ENCODE measurements around the gene COPZ1.
A peak's percentile ranks its signal among the peaks of the same experiment; 100 is the strongest.

Gene COPZ1

GRCh38 chr12:54328595-54329337 lies 3.8 kb downstream of the COPZ1 start:
- peak overlapping the region; percentile 28 for H3K56ac ChIP-seq (ENCODE audit: low read length)
- H3K23ac ChIP-seq (ENCODE audit: low read length), result no peak overlapping the region
- H2BK15ac ChIP-seq (replicated peaks; ENCODE audit: low read depth), result no peak overlapping the region
- no peak for DNase-seq
- peaks cover 5% of the 10 kb centered on the region for H3K79me2 ChIP-seq (ENCODE audit: control insufficient read depth, insufficient read depth, low read length)
- H3K36me3 ChIP-seq (ENCODE audit: control insufficient read depth, insufficient read depth, low read length), result no peaks in the 10 kb centered on the region
- H2BK5ac ChIP-seq (ENCODE audit: low read length), result no peak overlapping the region
- H4K8ac ChIP-seq (ENCODE audit: low read depth, low read length), result no peak overlapping the region
- no peak overlapping the region for H3K4me3 ChIP-seq (ENCODE audit: low read length)
- H3K4me1 ChIP-seq (ENCODE audit: control insufficient read depth, low read depth, low read length), result peaks cover 9% of the 10 kb centered on the region
- H2AK5ac ChIP-seq (ENCODE audit: low read length), result no peak overlapping the region
- H3K79me1 ChIP-seq (ENCODE audit: low read length), result peaks cover 7% of the 10 kb centered on the region
- no peak overlapping the region for H3K18ac ChIP-seq (ENCODE audit: low read length)
- no peak overlapping the region for H3K27ac ChIP-seq (ENCODE audit: low read depth, low read length)
- H2BK120ac ChIP-seq (ENCODE audit: low read depth, low read length), result no peak overlapping the region
- no CpG with 5 or more reads among the region's 6 CpGs for WGBS (ENCODE audit: extremely low coverage, insufficient coverage, low lambda C conversion rate)
- no peaks in the 10 kb centered on the region for H3K27me3 ChIP-seq (ENCODE audit: insufficient read depth, low read length, poor library complexity)
- H3K4me2 ChIP-seq (ENCODE audit: low read length), result no peak overlapping the region
- no peak overlapping the region for H4K5ac ChIP-seq (ENCODE audit: low read length)
- no peak overlapping the region for H3K4ac ChIP-seq (ENCODE audit: low read depth, low read length)
- peak overlapping the region; percentile 3 for H3K9ac ChIP-seq (ENCODE audit: low read length)

- Histone ChIP-seq H4K5ac (ENCODE audit: low read length) (no peak overlapping the region), H3K79me1 (ENCODE audit: low read length) (peaks cover 7% of the 10 kb centered on the region), H2BK5ac (ENCODE audit: low read length) (no peak overlapping the region), H3K9ac (ENCODE audit: low read length) (peak overlapping the region; percentile 22), H3K56ac (ENCODE audit: low read length) (peak overlapping the region; percentile 22), H3K36me3 (ENCODE audit: control insufficient read depth, insufficient read depth, low read length) (no peaks in the 10 kb centered on the region), H3K4ac (ENCODE audit: low read depth, low read length) (no peak overlapping the region), H3K18ac (ENCODE audit: low read length) (no peak overlapping the region), H3K4me2 (ENCODE audit: low read length) (no peak overlapping the region), H3K4me1 (ENCODE audit: control insufficient read depth, low read depth, low read length) (peaks cover 9% of the 10 kb centered on the region), H3K4me3 (ENCODE audit: low read length) (no peak overlapping the region), H3K27ac (ENCODE audit: low read depth, low read length) (no peak overlapping the region), H4K8ac (ENCODE audit: low read depth, low read length) (no peak overlapping the region), H3K23ac (ENCODE audit: low read length) (no peak overlapping the region), H3K79me2 (ENCODE audit: control insufficient read depth, insufficient read depth, low read length) (peaks cover 5% of the 10 kb centered on the region), H2AK5ac (ENCODE audit: low read length) (no peak overlapping the region), H3K27me3 (ENCODE audit: insufficient read depth, low read length, poor library complexity) (no peaks in the 10 kb centered on the region), H2BK15ac (replicated peaks; ENCODE audit: low read depth) (no peak overlapping the region), H2BK120ac (ENCODE audit: low read depth, low read length) (no peak overlapping the region)
- WGBS (ENCODE audit: extremely low coverage, insufficient coverage, low lambda C conversion rate), result no CpG with 5 or more reads among the region's 5 CpGs
- no peak for DNase-seq
Observed at GRCh38 chr12:54329759-54330158, 4.8 kb downstream of the COPZ1 start.

DNA sequence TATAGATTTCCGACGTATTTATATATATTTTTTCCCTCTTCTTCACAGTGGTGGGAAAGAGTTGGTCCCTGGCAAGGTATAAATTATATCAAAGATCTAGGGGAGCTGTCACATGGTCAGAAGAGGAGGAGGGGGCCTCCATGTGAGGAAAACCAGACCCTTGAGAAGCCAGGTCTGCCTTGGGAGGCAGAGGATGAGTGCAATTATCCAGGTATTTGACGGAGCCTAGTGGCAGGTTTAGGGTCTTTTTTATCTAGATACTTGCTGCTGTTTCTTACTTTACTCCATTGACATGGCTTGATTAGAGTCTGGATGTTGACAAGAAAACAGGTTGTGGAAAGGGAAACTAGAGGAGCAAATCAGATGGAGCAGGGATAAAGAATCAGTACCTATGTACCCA lies 5.5 kb downstream of the COPZ1 start:
- no peak overlapping the region for H3K9ac ChIP-seq (ENCODE audit: low read length)
- H3K27me3 ChIP-seq (ENCODE audit: insufficient read depth, low read length, poor library complexity), result no peaks in the 10 kb centered on the region
- no peak overlapping the region for H2AK5ac ChIP-seq (ENCODE audit: low read length)
- no peak overlapping the region for H4K5ac ChIP-seq (ENCODE audit: low read length)
- H3K4me1 ChIP-seq (ENCODE audit: control insufficient read depth, low read depth, low read length), result peaks cover 9% of the 10 kb centered on the region
- H3K18ac ChIP-seq (ENCODE audit: low read length), result no peak overlapping the region
- no peak overlapping the region for H3K4me2 ChIP-seq (ENCODE audit: low read length)
- H3K79me2 ChIP-seq (ENCODE audit: control insufficient read depth, insufficient read depth, low read length), result peaks cover 2% of the 10 kb centered on the region
- DNase-seq, result no peak
- H4K8ac ChIP-seq (ENCODE audit: low read depth, low read length), result no peak overlapping the region
- peaks cover 7% of the 10 kb centered on the region for H3K79me1 ChIP-seq (ENCODE audit: low read length)
- H2BK120ac ChIP-seq (ENCODE audit: low read depth, low read length), result no peak overlapping the region
- WGBS (ENCODE audit: extremely low coverage, insufficient coverage, low lambda C conversion rate), result no CpG with 5 or more reads among the region's 3 CpGs
- H3K36me3 ChIP-seq (ENCODE audit: control insufficient read depth, insufficient read depth, low read length), result no peaks in the 10 kb centered on the region
- H3K27ac ChIP-seq (ENCODE audit: low read depth, low read length), result no peak overlapping the region
- H3K56ac ChIP-seq (ENCODE audit: low read length), result peak overlapping the region; percentile 70
- no peak overlapping the region for H3K23ac ChIP-seq (ENCODE audit: low read length)
- no peak overlapping the region for H2BK5ac ChIP-seq (ENCODE audit: low read length)
- no peak overlapping the region for H3K4ac ChIP-seq (ENCODE audit: low read depth, low read length)
- no peak overlapping the region for H3K4me3 ChIP-seq (ENCODE audit: low read length)
- H2BK15ac ChIP-seq (replicated peaks; ENCODE audit: low read depth), result no peak overlapping the region

DNA sequence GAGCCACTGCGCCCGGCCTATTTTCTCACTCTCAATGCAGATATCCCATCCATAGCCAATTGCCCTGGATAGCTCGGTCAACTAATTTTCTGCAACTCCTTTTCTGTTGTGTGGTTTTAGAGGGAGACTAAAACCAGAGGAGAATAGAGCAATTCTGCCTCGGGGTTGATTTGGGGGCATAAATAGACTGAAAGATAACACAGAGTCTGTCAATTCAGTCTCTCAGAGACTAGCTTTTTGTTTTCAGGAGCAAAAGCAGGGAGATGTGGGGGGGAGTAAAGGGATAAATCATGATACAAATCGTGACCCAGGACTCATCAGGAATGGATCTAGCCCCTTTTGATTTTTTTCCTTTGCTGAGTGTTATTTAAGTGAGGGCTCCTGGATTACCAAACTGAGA lies 6.5 kb downstream of the COPZ1 start:
- Histone ChIP-seq H4K5ac (ENCODE audit: low read length) (no peak overlapping the region), H4K8ac (ENCODE audit: low read depth, low read length) (no peak overlapping the region), H3K4ac (ENCODE audit: low read depth, low read length) (no peak overlapping the region), H3K79me2 (ENCODE audit: control insufficient read depth, insufficient read depth, low read length) (peaks cover 2% of the 10 kb centered on the region), H3K27me3 (ENCODE audit: insufficient read depth, low read length, poor library complexity) (no peaks in the 10 kb centered on the region), H3K36me3 (ENCODE audit: control insufficient read depth, insufficient read depth, low read length) (no peaks in the 10 kb centered on the region), H3K56ac (ENCODE audit: low read length) (no peak overlapping the region), H3K4me1 (ENCODE audit: control insufficient read depth, low read depth, low read length) (peaks cover 9% of the 10 kb centered on the region), H3K79me1 (ENCODE audit: low read length) (peaks cover 7% of the 10 kb centered on the region), H3K9ac (ENCODE audit: low read length) (no peak overlapping the region), H2BK5ac (ENCODE audit: low read length) (no peak overlapping the region), H2BK120ac (ENCODE audit: low read depth, low read length) (no peak overlapping the region), H2BK15ac (replicated peaks; ENCODE audit: low read depth) (no peak overlapping the region), H3K23ac (ENCODE audit: low read length) (no peak overlapping the region), H2AK5ac (ENCODE audit: low read length) (no peak overlapping the region), H3K4me2 (ENCODE audit: low read length) (no peak overlapping the region), H3K18ac (ENCODE audit: low read length) (no peak overlapping the region), H3K27ac (ENCODE audit: low read depth, low read length) (no peak overlapping the region), H3K4me3 (ENCODE audit: low read length) (no peak overlapping the region)
- no peak for DNase-seq
- no CpG with 5 or more reads among the region's 5 CpGs for WGBS (ENCODE audit: extremely low coverage, insufficient coverage, low lambda C conversion rate)

GRCh38 chr12:54333420-54334034 lies 8.6 kb downstream of the COPZ1 start:
- no peak overlapping the region for H2BK120ac ChIP-seq (ENCODE audit: low read depth, low read length)
- DNase-seq, result no peak
- no peak overlapping the region for H3K9ac ChIP-seq (ENCODE audit: low read length)
- H3K4me2 ChIP-seq (ENCODE audit: low read length), result no peak overlapping the region
- H3K4me1 ChIP-seq (ENCODE audit: control insufficient read depth, low read depth, low read length), result peaks cover 16% of the 10 kb centered on the region
- no peak overlapping the region for H3K56ac ChIP-seq (ENCODE audit: low read length)
- peaks cover 10% of the 10 kb centered on the region for H3K79me1 ChIP-seq (ENCODE audit: low read length)
- WGBS (ENCODE audit: extremely low coverage, insufficient coverage, low lambda C conversion rate), result no CpG with 5 or more reads among the region's 4 CpGs
- H3K79me2 ChIP-seq (ENCODE audit: control insufficient read depth, insufficient read depth, low read length), result peaks cover 2% of the 10 kb centered on the region
- H3K23ac ChIP-seq (ENCODE audit: low read length), result no peak overlapping the region
- H2AK5ac ChIP-seq (ENCODE audit: low read length), result no peak overlapping the region
- H3K36me3 ChIP-seq (ENCODE audit: control insufficient read depth, insufficient read depth, low read length), result no peaks in the 10 kb centered on the region
- no peaks in the 10 kb centered on the region for H3K27me3 ChIP-seq (ENCODE audit: insufficient read depth, low read length, poor library complexity)
- H2BK5ac ChIP-seq (ENCODE audit: low read length), result no peak overlapping the region
- H4K8ac ChIP-seq (ENCODE audit: low read depth, low read length), result no peak overlapping the region
- no peak overlapping the region for H4K5ac ChIP-seq (ENCODE audit: low read length)
- H3K18ac ChIP-seq (ENCODE audit: low read length), result no peak overlapping the region
- H3K4ac ChIP-seq (ENCODE audit: low read depth, low read length), result no peak overlapping the region
- no peak overlapping the region for H3K27ac ChIP-seq (ENCODE audit: low read depth, low read length)
- no peak overlapping the region for H3K4me3 ChIP-seq (ENCODE audit: low read length)
- H2BK15ac ChIP-seq (replicated peaks; ENCODE audit: low read depth), result no peak overlapping the region
